ENCODE measurements around the gene CORO2B.

DNA sequence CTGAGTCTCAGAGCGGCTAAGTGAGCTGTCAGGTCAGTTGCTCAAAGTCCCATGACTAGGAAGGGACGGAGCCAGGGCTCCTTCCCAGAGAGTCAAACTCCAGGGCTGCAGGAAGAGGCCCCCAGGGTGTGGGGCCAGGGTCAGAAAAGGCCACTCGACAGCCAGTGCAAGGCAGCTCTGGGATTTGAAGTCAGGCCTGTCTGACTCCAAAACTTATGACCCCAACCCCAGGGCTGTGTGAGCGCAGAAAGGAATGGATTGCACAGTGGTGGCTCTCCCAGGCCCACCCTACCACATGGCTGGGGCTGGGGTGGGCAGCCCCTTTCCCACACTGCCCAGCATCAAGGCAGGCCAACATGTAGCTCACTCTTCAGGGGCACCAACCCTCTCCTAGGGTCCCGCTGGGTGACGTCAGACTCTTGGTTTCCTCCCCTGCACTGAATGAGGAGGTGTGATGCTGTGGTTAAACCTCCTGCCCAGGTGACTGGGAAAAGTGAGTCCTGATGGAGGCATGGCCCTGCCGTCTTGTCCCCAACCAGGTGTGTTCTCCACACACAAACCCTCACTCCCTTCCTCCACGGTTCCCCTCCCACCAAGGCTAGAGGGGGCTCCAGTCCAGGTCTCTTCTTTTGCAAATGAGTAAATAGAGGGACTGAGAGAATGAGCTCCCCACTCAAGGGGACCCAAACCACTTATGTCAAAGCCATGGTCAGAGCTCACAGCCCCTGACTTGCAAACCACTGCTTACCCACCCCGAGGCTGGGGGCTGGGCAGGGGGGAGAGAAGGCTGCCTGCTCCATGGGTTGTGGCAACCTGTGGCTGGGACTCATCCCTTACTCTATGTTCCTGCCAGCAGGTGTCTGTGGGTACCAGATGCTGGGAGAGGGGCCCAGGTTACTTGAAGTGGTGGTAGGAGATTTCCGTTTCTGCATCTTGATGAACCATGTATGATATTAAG lies 23.8 kb upstream of the CORO2B start:
- TF ChIP-seq, protein P1, sequence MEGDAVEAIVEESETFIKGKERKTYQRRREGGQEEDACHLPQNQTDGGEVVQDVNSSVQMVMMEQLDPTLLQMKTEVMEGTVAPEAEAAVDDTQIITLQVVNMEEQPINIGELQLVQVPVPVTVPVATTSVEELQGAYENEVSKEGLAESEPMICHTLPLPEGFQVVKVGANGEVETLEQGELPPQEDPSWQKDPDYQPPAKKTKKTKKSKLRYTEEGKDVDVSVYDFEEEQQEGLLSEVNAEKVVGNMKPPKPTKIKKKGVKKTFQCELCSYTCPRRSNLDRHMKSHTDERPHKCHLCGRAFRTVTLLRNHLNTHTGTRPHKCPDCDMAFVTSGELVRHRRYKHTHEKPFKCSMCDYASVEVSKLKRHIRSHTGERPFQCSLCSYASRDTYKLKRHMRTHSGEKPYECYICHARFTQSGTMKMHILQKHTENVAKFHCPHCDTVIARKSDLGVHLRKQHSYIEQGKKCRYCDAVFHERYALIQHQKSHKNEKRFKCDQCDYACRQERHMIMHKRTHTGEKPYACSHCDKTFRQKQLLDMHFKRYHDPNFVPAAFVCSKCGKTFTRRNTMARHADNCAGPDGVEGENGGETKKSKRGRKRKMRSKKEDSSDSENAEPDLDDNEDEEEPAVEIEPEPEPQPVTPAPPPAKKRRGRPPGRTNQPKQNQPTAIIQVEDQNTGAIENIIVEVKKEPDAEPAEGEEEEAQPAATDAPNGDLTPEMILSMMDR (IDR thresholded peaks at IDR 0.05; ENCODE audit: low read depth, low read length), result no peak
- no peak for TF ChIP-seq POLR2A (IDR thresholded peaks at IDR 0.05; ENCODE audit: extremely low read depth, insufficient read length)
- TF ChIP-seq, protein P2, sequence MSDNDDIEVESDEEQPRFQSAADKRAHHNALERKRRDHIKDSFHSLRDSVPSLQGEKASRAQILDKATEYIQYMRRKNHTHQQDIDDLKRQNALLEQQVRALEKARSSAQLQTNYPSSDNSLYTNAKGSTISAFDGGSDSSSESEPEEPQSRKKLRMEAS (IDR thresholded peaks at IDR 0.05; ENCODE audit: low read depth, low read length), result no peak
- no peak for TF ChIP-seq MYC (IDR thresholded peaks at IDR 0.05; ENCODE audit: low read depth, low read length)
